HG03342 (cell line): ENCODE data around the gene CMC1.
A peak's percentile ranks its signal among the peaks of the same experiment; 100 is the strongest.

Experiments used
- ATAC-seq: cut with Tn5 transposase; IDR thresholded peaks from one replicate; pipeline ENCODE4 v1.9.1; 2021; ENCODE audit warnings: mild to moderate bottlenecking, moderate library complexity; ENCODE audit not compliant: unreplicated experiment

The CMC1 gene

DNA sequence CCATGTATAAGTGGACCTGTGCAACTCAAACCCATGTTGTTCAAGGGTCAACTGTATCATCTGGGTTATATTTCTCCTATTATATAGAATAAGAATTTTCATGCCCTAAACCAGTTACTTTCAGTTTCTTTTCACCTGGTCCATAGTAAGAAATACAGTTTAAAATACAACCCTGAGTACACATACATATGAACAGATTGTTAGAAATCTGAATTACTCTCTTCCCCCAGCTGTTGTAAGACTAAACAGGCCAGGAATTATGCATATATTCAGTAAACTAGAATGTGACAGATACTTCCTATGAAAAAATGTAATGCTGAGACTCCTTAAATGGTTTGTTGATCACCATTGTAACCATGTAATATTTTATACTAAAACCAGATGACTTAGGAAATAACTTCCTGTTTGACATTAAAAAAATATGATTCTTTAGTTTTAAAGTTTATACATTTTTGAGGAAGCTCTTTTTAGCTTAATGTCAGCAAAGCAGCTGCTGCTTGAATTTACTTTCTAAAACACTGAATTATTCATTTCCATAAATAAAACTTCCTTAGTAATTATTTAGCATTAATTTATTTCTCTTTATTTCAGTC, 54.6 kb downstream of the CMC1 start:
- ATAC-seq, result peak; percentile 49

- ATAC-seq, result no peak
Observed at GRCh38 chr3:28299705-28300104, 58.3 kb downstream of the CMC1 start.

- ATAC-seq, result no peak
Observed at GRCh38 chr3:28300345-28300962, 59.0 kb downstream of the CMC1 start.

- ATAC-seq, result no peak
Observed at GRCh38 chr3:28301688-28302087, 60.3 kb downstream of the CMC1 start.

- ATAC-seq, result no peak
Observed at GRCh38 chr3:28308196-28308595, 66.8 kb downstream of the CMC1 start.

- no peak for ATAC-seq
Observed at GRCh38 chr3:28315711-28316110, 74.3 kb downstream of the CMC1 start.

- no peak for ATAC-seq
Observed at GRCh38 chr3:28316226-28316625, 74.8 kb downstream of the CMC1 start.

DNA sequence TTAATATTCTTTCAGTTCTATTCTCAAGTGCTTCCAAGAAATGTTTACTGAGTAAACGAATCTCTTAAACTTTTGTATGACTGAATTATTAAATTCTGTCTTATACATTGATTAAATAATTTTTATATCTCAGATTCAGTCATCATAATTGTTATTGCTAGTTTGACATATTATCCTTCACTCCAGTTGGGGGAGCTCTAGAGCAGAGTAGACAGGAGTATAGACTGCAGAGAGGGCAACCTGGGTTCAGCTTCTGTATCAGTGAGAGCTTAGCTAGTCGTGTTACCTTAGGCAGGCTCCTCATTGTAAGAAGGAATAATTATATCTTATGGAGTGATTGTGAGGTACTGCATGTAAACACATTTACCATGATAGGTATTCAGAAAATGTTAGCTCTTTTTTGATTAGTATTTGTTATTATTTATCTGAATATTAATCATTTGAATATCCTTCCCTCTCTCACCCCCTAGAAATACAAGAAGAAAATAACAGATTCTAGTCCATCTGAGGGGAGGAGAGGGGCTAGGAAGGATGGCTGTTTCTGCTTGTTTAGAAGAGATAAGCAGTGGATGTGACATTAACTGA, 76.1 kb downstream of the CMC1 start:
- peak; percentile 95 for ATAC-seq

GRCh38 chr3:28320981-28321380, 79.6 kb downstream of the CMC1 start:
- ATAC-seq, result no peak

- ATAC-seq, result no peak
Observed at GRCh38 chr3:28322464-28322863, 81.0 kb downstream of the CMC1 start.

- ATAC-seq, result peak; percentile 71
Observed at GRCh38 chr3:28326458-28326926, 85.1 kb downstream of the CMC1 start.

DNA sequence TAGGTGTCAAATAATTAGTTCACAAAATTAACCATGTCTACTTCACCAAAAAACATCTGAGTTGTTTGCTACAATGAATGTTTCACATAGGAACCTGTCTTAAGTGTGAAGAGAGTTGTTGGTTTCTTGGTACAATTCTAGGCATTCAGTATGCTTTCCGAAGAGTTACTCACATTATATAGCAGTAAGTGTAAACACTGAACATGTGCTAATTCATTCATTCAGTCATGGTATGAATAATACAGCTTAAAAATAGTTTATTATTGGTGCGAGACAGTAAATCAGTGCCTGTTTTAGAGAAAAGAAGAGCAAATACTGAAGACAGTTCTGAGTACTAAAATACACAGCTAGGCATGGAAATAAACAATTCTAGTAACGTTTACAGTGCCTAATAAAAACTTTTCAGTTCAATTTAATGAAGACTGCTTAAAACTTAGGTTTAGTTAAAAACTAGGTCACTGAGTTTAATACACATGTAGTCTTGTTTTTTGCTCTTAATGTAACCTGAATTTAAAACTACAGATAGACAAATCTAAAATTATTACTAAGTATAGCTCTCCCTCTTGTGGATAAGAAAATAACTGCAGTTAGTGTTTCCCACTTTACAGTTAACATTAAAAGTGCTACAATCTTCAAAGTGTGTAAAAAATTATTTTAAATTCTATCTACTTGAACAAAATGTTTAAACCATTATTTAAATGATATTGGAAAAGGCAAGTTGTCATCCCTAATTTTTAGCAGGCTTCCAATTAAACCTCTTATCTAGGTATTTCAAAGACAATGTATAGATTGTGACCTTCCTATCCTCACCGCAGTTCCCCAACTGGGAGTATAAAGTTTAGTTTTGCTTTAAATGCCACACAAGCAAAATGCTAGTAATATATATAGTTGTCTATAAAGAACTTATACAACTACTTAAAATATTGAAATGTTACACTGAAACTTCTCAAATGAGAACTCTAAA, 87.1 kb downstream of the CMC1 start:
- peak; percentile 38 for ATAC-seq

GRCh38 chr3:28334552-28334951, 93.1 kb downstream of the CMC1 start:
- no peak for ATAC-seq

GRCh38 chr3:28335246-28335645, 93.8 kb downstream of the CMC1 start:
- no peak for ATAC-seq

GRCh38 chr3:28337230-28337629, 95.8 kb downstream of the CMC1 start:
- no peak for ATAC-seq

- ATAC-seq, result no peak
Observed at GRCh38 chr3:28343144-28343543, 101.7 kb downstream of the CMC1 start.

DNA sequence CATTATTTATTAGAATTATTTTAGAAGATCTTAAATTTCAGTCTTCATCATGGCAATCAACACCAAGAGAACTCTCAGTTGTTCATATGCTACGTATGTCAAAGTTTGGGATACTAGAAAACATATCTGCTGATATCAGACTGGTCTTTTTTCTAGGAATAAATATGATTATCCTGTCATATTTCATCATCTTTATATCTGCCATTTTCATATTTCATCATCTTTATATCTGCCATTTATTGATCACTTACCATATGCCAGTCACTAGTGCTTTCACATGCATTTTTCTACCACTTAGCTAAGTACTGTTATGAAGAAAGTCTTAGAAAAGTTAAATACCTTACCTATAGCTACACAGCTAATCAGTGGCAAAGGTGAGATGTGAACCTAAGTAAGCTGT, 104.3 kb downstream of the CMC1 start:
- no peak for ATAC-seq

DNA sequence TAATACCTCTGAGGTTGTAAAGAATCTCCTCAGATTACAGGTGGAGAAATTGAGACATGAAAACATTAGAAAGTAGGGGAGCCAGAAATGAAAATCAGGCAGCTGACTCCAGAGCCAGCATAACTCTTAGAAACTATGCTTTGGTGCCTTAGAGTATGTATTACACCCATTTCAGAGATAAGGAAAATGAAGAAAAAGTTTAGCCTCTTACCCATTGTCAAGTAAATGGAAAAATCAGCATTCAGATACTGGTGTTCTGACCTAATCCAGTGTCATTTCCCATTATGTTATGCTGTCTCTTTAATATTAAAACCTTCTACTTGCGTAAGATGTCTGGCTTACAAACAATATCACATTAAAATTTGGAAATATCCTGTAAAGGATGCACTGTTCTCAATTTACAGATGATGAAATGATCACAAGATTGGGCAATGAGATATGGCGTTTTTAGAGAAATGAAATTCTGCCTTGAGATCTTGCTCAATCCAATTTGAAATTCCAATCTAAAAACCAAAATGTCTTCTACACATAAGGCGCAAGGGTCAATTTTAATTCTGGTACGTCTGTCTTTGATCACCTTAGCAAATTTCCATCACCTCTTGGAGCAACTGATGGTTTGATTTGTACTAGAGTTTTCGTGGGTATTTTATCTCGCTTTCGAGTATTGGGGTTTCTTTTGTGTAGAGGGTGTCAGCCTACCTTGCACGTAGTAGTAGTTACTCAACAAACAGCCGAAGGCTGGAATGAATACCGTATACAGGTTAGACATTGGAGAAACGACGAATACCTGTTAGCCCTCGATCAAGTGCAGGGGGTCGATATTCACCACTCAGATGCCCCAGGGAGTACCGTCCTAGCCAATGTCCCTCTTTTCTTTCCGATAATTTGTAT, 106.2 kb downstream of the CMC1 start:
- ATAC-seq, result no peak

DNA sequence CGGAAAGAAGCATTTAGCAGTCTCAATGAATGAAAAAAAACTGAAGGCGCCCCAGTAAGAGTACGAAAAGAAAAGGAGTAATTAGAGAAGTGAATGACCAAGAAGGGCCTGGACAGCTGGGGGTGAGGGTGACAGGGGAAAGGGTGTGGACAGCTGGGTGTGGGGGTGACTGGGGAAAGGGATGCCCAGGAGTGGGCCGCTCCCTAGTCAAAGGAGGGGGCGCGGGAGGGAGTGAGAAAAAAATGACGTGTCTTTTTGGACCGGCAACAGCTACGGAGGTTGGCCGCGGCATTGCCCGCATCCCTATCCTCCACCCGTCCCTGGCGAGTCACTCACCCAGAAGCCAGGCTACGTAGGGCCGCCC, 106.8 kb downstream of the CMC1 start:
- ATAC-seq, result no peak
